ENCODE results near the gene TUSC2. TPM values are rescaled to one million over a fixed set of nuclear protein-coding genes. Genes with fewer than 3 reads are reported as not detected.

Gene TUSC2
- total RNA-seq, 1 experiment from 2014 or later, result 33.5 TPM

GRCh38 chr3:50352781-50353180 lies 24.8 kb upstream of the TUSC2 start:
- Mint-ChIP-seq H3K27me3 (ENCODE audit: low read depth) (no peaks in the 10 kb centered on the region), H3K4me1 (peaks cover 28% of the 10 kb centered on the region in 2 experiments), H3K9me3 (no peaks in the 10 kb centered on the region), H3K36me3 (ENCODE audit: insufficient read depth in 1 of 3, low read depth in 3 of 3) (peaks cover 16 to 32% (median 30%) of the 10 kb centered on the region in 3 experiments; a peak in 6 of 7 replicates), H3K27ac (peak overlapping the region in 1 of 3 experiments; percentile 27; a peak in 1 of 7 replicates), H3K4me3 (no peak overlapping the region)
- TF ChIP-seq, protein P1, sequence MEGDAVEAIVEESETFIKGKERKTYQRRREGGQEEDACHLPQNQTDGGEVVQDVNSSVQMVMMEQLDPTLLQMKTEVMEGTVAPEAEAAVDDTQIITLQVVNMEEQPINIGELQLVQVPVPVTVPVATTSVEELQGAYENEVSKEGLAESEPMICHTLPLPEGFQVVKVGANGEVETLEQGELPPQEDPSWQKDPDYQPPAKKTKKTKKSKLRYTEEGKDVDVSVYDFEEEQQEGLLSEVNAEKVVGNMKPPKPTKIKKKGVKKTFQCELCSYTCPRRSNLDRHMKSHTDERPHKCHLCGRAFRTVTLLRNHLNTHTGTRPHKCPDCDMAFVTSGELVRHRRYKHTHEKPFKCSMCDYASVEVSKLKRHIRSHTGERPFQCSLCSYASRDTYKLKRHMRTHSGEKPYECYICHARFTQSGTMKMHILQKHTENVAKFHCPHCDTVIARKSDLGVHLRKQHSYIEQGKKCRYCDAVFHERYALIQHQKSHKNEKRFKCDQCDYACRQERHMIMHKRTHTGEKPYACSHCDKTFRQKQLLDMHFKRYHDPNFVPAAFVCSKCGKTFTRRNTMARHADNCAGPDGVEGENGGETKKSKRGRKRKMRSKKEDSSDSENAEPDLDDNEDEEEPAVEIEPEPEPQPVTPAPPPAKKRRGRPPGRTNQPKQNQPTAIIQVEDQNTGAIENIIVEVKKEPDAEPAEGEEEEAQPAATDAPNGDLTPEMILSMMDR (conservative IDR thresholded peaks at IDR 0.05), result peak; percentile 40; the same call in 2 of the 3 replicates
- Histone ChIP-seq H3K56ac (ENCODE audit: insufficient read length, low read depth, low read length) (no peak overlapping the region), H2BK15ac (ENCODE audit: low read depth, low read length) (no peak overlapping the region), H3T11ph (ENCODE audit: low read length) (no peak overlapping the region), H3K23me2 (ENCODE audit: insufficient read length, low read depth, low read length, poor library complexity, severe bottlenecking) (peaks cover 10% of the 10 kb centered on the region), H3K27me3 (ENCODE audit: insufficient read depth, low read length) (no peaks in the 10 kb centered on the region), H3K9ac (ENCODE audit: extremely low read depth, insufficient read length, low read length) (no peak overlapping the region), H2AK5ac (ENCODE audit: insufficient read length, low read length) (no peak overlapping the region), H2BK120ac (ENCODE audit: low read depth, low read length, poor library complexity, severe bottlenecking) (no peak overlapping the region), H2BK5ac (ENCODE audit: insufficient read length, low read length) (no peak overlapping the region), H3K4ac (ENCODE audit: low read depth, low read length) (no peak overlapping the region), H3K4me1 (ENCODE audit: insufficient read depth, low read length) (no peaks in the 10 kb centered on the region; the same call in 1 of the 2 replicates), H3K9me3 (ENCODE audit: control insufficient read depth, low read depth, low read length) (no peaks in the 10 kb centered on the region), H3K23ac (ENCODE audit: insufficient read length, low read depth, low read length) (no peak overlapping the region), H2BK20ac (ENCODE audit: low read depth, low read length, poor library complexity, severe bottlenecking) (no peak overlapping the region), H2BK12ac (ENCODE audit: insufficient read length, low read depth, low read length) (no peak overlapping the region), H3K27ac (ENCODE audit: insufficient read length, low read depth, low read length) (no peak overlapping the region), H4K8ac (replicated peaks; ENCODE audit: insufficient read length, low read depth, low read length) (no peak overlapping the region), H3K18ac (ENCODE audit: insufficient read length, low read depth, low read length) (no peak overlapping the region), H3K79me2 (ENCODE audit: insufficient read depth, low read length) (peaks cover under 1% of the 10 kb centered on the region; the same call in 1 of the 2 replicates), H3K14ac (ENCODE audit: insufficient read depth, low read length) (no peak overlapping the region), H4K20me1 (ENCODE audit: control insufficient read depth, insufficient read depth, insufficient read length) (no peaks in the 10 kb centered on the region), H2AFZ (ENCODE audit: low read length) (no peak overlapping the region), H4K5ac (ENCODE audit: insufficient read length, low read depth, low read length) (no peak overlapping the region), H3K79me1 (ENCODE audit: insufficient read depth, low read depth, low read length, poor library complexity, severe bottlenecking) (peaks cover 3% of the 10 kb centered on the region), H4K91ac (ENCODE audit: insufficient read length, low read depth, low read length) (no peak overlapping the region), H3K4me2 (ENCODE audit: insufficient read depth, insufficient read length, low read length) (no peak overlapping the region)
- WGBS (ENCODE audit: extremely low coverage, insufficient read length, low lambda C conversion rate), result no CpG with 5 or more reads among the region's 2 CpGs
- DNase-seq, result no peak

Data from H9 (cell line).